Dermis microvascular lymphatic vessel endothelial cell (primary cell): ENCODE results near the gene HEATR1. TPM values are rescaled to one million over a fixed set of nuclear protein-coding genes. Genes with fewer than 3 reads are reported as not detected.
"Not testable (repeated sequence)": the region's sequence is repeated elsewhere in the genome, so short reads cannot be mapped to it uniquely, and the experiment has no call there.

Experiments used
- DNase-seq, 2 donors: peaks; one replicate each; pipeline versions ENCODE4 v3.0.0 to v3.0.0-alpha.2; 2010; ENCODE audit warnings: low read depth in 2 of 2
- total RNA-seq: library from RNA; depleted of rRNA; stranded (reverse); fragments of >200 nt; gene quantifications from 2 replicates; pipeline ENCODE4 v1.2.1, GENCODE V29; 2014

The HEATR1 gene
- total RNA-seq, 1 donor from 2014 or later, result 22.0 TPM

GRCh38 chr1:236602171-236602570 lies 2.1 kb downstream of the HEATR1 start:
- DNase-seq, result no peak

GRCh38 chr1:236590553-236591150 lies 13.7 kb downstream of the HEATR1 start:
- no peak for DNase-seq

DNA sequence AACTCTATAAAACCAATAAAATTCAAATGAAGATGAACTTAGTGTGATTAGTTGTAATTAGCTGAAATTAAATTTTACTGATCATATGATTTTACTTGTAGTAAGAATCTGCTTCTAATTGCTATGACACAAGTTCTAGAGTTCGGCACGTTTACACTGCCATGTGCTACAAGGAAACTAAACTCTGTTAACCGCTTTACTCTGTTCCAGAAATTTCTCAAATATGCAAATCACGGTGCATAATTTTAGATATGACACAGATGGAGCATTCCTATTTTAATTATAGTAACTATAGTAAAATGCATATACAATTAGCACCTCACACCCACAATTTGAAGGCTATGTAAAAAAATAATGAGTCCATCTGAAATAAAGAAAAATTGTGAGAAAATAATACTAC lies 14.8 kb downstream of the HEATR1 start:
- DNase-seq, result no peak

DNA sequence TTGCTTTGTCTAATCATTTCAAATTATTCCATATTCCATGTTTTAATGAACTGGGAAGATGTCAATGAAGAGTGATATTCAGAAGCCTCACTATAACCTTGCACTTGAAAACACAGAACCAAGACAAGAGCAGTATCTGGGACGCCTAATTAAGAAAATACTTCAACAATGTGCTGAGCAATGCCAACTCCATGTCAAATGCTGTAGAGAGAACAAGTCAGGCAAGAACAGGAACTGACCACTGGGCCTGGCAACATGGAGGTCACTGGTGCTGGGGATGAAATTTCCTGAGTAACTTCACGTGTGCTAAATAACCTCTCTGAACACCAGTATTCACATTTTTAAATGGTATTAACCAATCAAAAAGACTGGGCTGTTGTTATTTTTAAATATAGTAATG lies 22.8 kb downstream of the HEATR1 start:
- DNase-seq, result no peak

DNA sequence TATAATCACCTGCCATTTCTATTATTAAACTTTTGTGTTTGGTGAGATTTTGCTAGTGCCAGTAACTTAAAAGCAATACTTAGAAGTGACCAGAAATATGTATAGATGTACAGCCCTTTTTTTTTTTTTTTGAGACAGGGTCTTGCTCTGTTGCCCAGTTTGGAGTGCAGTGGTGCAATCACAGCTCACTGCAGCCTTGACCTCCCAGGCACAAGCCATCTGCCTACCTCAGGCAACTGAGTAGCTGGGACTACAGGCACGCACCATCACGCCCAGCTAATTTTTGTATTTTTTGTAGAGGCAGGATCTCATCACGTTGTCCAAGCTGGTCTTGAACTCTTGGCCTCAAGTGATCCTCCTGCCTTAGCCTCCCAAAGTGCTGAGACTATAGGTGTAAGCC lies 23.9 kb downstream of the HEATR1 start:
- not testable (repeated sequence) for DNase-seq

DNA sequence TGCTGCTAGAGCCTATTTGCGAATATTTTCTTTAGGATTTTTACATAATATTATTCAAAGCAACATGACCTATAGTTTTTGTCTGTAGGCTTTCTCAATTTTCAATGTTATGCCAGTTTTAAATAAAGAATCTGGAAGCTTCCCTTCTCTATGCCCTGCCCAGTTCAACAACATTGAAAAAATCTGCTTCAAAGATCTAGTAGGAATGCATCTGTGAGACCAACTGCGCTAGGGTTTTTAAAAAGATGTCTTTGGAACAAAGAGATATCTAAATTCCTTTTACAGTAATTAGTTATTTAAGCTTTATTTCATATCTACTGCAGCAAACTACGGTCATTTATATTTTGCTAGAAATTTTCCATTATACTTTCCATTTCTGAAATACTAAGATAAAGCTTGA lies 25.7 kb downstream of the HEATR1 start:
- no peak for DNase-seq

DNA sequence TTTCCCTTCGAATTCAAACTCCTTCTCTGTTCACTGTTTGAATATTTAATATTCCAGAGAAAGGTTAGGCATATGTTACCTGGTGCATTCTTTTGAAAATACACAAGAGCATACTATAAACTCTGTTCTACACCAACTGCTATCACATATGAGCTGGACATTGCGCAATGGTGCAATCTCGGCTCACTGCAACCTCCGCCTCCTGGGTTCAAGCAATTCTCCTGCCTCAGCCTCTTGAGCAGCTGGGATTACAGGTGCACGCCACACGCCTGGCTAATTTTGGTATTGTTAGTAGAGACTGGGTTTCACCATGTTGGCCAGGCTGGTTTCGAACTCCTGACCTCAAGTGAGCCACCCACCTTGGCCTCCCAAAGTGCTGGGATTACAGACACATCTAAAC lies 27.3 kb downstream of the HEATR1 start:
- not testable (repeated sequence) for DNase-seq

DNA sequence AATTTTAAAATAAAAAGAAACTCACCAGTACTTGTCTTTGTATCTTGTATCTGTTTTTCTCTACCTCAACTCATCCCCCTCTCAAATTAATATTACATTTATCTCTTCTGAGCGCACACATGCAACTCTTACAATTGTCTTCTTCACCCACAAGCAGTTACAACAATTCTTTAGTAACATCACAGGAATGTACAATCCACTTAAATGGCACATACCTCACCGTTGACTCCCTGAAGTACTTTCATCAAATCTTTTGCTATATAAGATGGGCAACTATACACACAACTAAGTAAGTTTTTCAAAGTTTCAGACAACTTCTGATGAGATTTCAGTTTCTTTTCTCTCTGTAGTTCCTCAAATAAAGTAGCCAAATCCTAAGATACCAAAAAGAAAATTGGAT lies 28.3 kb downstream of the HEATR1 start:
- no peak for DNase-seq

- no peak for DNase-seq
These were observed 28.8 kb downstream of the HEATR1 start for GRCh38 chr1:236575523-236575922.

- DNase-seq, result no peak
These were observed 35.9 kb downstream of the HEATR1 start for GRCh38 chr1:236568285-236568894.

DNA sequence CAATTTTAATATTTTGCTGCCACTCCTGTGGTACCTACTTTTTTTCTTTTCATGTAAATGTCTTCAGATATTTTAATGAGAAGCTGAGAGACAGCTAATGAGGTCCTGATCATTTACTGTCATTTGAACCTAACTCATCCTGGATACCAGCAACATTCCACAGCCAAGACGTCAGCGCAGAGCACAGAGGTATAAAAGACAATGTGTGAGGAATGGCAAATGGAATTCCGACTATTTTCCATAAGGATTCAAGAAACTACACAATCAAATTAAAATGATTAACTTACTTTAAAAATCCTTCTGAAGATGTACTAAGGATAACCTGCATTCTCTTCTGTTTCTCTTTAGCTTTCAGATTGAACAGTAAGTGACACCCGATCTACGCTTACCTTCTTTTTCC lies 38.8 kb downstream of the HEATR1 start:
- no peak for DNase-seq

DNA sequence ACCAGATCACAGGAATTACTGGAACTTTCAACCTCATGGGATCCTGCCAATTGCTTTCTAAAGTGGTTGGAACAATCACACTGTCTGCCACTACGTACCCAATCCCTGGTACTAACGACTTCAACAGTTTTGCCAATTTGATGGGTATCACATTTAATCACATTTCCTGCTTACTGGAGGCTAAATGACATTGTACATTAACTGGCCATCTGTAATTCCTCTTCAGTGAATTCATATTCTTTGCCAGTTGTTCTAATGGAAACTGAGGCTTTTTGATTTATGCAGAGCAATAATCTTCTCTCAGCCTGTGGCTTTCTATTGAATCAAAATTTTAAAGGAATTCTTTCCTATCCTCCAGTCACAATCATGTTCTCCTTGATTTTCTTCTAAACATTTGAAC lies 42.3 kb downstream of the HEATR1 start:
- DNase-seq, result no peak

DNA sequence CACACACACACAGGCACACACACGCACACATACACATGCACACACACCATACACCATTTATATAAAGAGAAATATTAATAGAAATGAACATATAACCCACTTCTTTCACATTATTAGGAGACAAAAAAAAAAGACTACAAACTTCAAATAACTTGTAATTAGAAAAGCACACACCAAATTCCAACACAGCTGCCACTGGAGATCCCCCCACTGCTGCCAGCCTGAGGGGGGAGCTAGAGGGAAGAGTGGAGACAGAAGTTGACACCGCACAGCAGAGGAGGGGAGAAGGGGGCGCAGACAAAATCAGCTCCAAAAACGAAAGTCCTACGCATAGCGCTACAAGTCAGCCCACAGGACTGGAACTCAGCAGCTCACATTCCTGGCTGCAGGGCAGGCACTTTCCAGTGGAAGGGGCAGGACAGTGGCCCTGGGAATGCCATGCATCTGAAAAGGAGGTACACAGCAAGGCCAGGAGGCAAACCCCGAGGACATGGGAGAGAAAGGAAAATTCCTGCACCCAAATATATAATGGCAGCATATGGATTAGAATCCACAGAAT lies 44.0 kb downstream of the HEATR1 start:
- no peak for DNase-seq

DNA sequence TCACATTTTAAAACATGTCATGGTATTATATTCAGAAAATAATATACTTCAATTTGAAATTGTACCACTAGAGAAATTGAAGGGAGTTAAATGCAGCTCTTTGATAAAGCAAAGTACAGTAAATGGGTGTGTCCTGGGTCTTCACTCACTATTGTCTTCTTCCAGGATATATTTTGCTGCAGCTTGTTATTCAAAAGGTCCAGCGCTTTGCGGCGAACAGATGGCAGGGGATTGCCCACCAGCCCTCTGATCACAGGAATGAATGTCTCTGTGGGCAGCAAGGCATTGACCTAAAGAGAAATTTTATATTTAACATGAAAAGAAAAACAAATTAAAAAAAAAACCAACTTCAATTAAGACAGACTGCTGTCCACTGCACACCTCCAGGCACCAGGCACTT lies 45.5 kb downstream of the HEATR1 start:
- no peak for DNase-seq

- DNase-seq, result no peak
These were observed 46.2 kb downstream of the HEATR1 start for GRCh38 chr1:236558081-236558480.

GRCh38 chr1:236556606-236557005 lies 47.7 kb downstream of the HEATR1 start:
- DNase-seq, result no peak

- no peak for DNase-seq
These were observed 50.9 kb downstream of the HEATR1 start for GRCh38 chr1:236553370-236553769.

- DNase-seq, result no peak
These were observed 51.4 kb downstream of the HEATR1 start for GRCh38 chr1:236552901-236553300.

GRCh38 chr1:236552096-236552495 lies 52.2 kb downstream of the HEATR1 start:
- DNase-seq, result no peak

DNA sequence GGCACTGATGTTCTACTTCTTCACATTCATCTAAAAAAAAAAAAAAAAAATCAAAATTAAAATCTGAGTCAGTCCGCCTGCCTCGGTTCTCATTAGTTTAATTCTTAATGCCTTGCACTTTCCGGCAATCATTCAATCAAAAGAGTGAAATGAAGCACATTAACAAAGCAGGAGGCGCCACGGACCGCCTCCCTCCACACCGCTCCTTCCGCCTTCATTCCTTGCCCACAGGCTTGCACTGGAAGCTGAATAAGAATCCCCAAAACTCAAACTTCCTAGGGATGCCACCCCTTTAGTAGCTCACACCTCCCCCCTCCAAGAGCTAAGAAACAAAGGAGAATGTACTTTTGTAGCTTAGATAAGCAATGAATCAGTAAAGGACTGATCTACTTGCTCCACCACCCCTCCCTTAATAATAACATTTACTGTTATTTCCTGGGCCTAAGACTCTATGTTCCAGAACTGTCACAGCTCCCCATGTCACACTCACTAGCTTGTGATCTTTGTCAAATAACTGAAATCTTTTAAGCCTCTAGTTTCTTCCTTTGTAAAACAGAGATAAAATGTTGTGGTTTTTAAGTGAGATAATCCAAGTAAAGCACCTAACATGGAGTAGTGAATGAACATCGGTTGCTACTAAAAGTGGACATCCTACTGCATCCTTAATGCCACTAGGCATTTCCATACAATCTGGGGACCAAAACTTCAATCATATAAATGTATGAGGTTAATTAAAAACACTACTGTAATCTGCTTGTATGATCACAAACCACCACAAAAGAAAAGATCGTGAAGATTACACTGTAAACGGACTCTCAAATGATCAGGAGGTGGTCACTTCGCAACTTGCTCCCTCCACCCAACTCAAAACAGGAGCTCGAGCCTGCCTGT lies 53.1 kb downstream of the HEATR1 start:
- no peak for DNase-seq

DNA sequence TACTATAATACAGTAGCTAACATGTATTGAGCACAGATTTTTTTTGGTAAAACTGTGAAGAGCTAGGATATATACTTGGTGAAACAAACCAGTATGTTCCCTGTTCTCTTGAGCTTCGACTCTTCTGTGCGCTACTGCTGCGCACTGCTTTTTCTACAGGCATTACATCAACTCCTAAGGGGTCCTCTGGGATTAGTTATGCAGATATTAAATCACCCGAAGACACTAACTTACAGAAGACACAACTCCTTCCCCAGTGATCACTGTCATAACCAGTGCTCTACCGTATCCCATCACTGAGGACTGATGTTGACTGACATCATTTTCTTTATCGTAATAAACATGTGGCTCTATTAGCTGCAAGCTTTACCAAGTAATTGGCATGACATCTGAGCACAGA lies 55.9 kb downstream of the HEATR1 start:
- no peak for DNase-seq

GRCh38 chr1:236545621-236546169 lies 58.6 kb downstream of the HEATR1 start:
- DNase-seq, result no peak
